Measurements from ENCODE around the gene CIAO3.
A peak's percentile ranks its signal among the peaks of the same experiment; 100 is the strongest.
"Not testable (repeated sequence)": the region's sequence is repeated elsewhere in the genome, so short reads cannot be mapped to it uniquely, and the experiment has no call there.

Gene CIAO3

GRCh38 chr16:759110-759910 lies 18.5 kb upstream of the CIAO3 start:
- no peak for ATAC-seq

- ATAC-seq: no peak
These were observed 15.6 kb upstream of the CIAO3 start for GRCh38 chr16:756428-756827.

- ATAC-seq: no peak
These were observed 13.9 kb upstream of the CIAO3 start for GRCh38 chr16:754656-755055.

- not testable (repeated sequence) for ATAC-seq
These were observed 13.4 kb upstream of the CIAO3 start for GRCh38 chr16:754121-754607.

- no peak for ATAC-seq
These were observed 11.2 kb upstream of the CIAO3 start for GRCh38 chr16:752007-752312.

GRCh38 chr16:751152-752006 lies 10.6 kb upstream of the CIAO3 start:
- no peak for ATAC-seq

- no peak for ATAC-seq
These were observed 9.7 kb upstream of the CIAO3 start for GRCh38 chr16:750485-750884.

GRCh38 chr16:749010-749409 lies 8.2 kb upstream of the CIAO3 start:
- ATAC-seq: no peak

- no peak for ATAC-seq
These were observed 7.4 kb upstream of the CIAO3 start for GRCh38 chr16:747978-748746.

GRCh38 chr16:746637-747036 lies 5.8 kb upstream of the CIAO3 start:
- no peak for ATAC-seq

- ATAC-seq: no peak
These were observed 4.9 kb upstream of the CIAO3 start for GRCh38 chr16:745739-746138.

GRCh38 chr16:743794-744500 lies 3.1 kb upstream of the CIAO3 start:
- no peak for ATAC-seq

- not testable (repeated sequence) for ATAC-seq
These were observed 2.1 kb upstream of the CIAO3 start for GRCh38 chr16:742894-743293.

- no peak for ATAC-seq
These were observed 1.3 kb upstream of the CIAO3 start for GRCh38 chr16:741986-742629.

GRCh38 chr16:740459-740763 lies 386 bp downstream of the CIAO3 start:
- no peak for ATAC-seq

GRCh38 chr16:739560-740458 lies 988 bp downstream of the CIAO3 start:
- ATAC-seq: no peak

GRCh38 chr16:736936-737481 lies 3.8 kb downstream of the CIAO3 start:
- no peak for ATAC-seq

- ATAC-seq: peak; percentile 70 to 74
These were observed 4.8 kb downstream of the CIAO3 start for GRCh38 chr16:735982-736453.

- no peak for ATAC-seq
These were observed 5.6 kb downstream of the CIAO3 start for GRCh38 chr16:734981-735881.

Data from activated CD4-positive, CD25-positive, alpha-beta regulatory T cell treated with anti-CD3 and anti-CD28 coated beads, Interleukin-2, amount 50 U/mL, for 24 hours (primary cell).